GM20431 (cell line): Measurements from ENCODE around the gene EPRS1.
"Not testable (repeated sequence)": the region's sequence is repeated elsewhere in the genome, so short reads cannot be mapped to it uniquely, and the experiment has no call there.

Experiments
- in situ Hi-C: fragments of 300-500 bp; cut with MseI, MboI; formaldehyde crosslinking; loops from one replicate; pipeline ENCODE4 v1.15.0; 2020; ENCODE audit warnings: low sequenced_read_pairs; ENCODE audit not compliant: unreplicated experiment

EPRS1 gene

DNA sequence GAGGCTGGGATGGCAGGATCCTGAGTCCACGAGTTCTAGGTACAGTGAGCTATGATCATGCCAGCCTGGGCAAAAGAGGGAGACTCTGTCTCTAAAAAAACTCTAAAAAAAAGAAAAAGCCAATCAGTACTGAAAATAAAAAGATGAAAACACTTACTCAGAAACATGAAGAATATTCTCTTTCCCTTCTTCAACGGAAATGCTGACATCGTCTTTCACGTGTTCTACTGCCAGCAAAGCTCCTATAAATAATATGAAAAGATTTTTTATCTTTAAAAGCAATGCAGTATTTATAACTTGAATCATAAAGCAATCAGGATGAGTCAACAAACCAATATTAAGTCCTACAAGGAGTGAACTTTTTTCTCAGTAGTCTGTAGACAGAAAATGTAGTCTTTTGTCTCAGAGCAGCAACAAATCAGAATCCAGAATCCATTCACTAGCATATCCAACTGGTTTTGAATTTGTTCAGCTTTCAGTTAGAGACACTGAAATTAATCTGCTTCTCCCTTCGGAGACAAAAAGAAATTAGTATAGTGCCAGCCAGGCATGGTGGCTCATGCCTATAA, 6.2 kb downstream of the EPRS1 start:
- in situ Hi-C loops, result no loop called here

DNA sequence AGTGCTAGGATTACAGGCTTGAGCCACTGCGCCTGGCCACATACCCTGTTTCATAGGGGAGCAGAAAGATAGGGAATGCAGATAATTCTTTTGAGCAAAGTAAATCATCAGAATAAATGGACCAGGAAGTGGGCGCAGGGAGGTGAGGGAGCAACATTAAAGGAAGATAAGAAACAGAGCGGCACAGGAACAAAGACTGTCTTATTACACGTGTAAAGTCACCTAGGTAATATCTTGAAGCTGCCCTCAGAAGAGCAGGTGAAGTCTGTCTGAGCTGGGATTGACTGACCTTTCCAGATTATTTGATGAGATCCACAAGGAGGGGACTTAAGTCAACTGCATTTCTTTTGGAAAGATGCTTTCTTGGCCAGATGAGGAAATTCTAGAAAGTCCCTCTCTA, 7.7 kb downstream of the EPRS1 start:
- in situ Hi-C loops, result no loop called here

- in situ Hi-C loops, result not testable (repeated sequence)
These were observed 8.5 kb downstream of the EPRS1 start for GRCh38 chr1:220037810-220038209.

DNA sequence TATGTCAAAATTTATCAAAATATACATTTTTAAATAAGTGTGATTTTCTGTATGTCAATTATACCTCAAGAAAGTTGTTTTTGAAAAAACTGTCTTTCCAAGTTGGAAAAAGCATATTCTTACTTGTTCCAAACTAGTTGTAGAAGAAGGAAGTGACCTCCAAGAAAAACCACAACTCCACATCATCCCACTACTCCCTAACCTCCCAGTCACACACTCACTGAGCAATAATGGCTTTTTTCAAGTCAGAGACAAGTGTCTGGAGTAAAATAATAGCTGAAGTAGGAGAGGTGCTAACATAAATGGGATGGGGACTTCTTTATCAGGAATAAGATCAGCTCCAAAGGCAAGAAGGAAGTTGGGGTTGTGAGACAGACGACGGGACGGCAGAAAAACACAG, 13.4 kb downstream of the EPRS1 start:
- in situ Hi-C loops, result no loop called here

DNA sequence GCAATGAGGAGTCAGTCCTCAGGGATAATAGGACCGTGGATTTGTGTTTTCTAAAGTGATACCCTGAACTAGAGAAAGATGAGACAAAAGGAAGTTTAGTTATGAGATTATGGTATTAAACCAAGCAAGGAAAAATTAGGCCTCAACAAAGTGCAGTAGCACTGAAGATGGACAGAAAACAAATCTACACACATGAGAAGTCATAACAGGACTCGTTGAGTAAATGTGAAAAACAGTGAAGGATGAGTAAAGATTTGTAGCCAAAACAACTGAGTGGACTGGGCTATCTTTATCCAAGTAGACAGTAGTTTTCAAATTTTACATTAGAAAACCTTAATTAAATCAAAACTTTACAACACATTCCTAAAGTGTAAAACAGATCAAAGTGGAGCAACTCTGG, 15.0 kb downstream of the EPRS1 start:
- in situ Hi-C loops, result no loop called here

GRCh38 chr1:220028346-220028895, 17.9 kb downstream of the EPRS1 start:
- in situ Hi-C loops, result no loop called here

- in situ Hi-C loops, result no loop called here
These were observed 27.2 kb downstream of the EPRS1 start for GRCh38 chr1:220019071-220019470.

GRCh38 chr1:220013497-220013896, 32.8 kb downstream of the EPRS1 start:
- in situ Hi-C loops, result no loop called here

GRCh38 chr1:220012259-220012658, 34.0 kb downstream of the EPRS1 start:
- in situ Hi-C loops, result no loop called here

DNA sequence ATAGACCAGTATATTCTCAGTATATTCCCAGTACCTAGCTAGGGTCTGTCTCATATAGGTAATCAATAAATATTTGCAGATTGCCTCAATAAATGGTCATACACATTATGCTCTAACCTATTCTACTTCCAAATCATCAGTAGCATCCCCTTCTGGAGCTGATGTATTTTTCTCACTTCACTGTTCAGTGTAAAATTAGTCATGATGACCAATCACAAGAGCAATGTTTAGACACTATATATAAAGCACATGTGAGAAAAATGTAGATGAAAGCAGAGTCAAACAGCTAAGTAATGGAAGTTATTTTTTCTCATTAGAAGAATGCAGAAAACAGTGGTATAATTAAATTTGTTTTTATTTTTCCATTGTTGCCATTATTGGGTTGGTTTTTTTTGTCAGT, 34.7 kb downstream of the EPRS1 start:
- in situ Hi-C loops, result no loop called here

DNA sequence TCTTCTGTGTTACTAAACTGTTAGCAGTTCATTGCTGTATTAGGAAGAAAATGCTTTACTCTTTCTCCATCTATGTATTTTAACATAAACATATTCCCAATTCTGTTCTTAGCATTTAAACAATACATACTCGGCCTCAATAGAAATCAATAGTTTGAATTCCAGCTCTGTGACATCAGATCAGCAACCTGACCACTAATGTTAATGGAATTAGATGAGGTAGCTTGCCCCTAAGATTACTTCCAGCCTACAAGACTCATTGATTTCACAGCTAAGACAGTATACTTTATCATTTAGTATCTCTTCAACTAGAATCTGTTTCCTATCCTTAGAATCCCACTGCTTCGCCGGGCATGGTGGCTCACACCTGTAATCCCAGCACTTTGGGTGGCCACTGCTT, 38.9 kb downstream of the EPRS1 start:
- in situ Hi-C loops, result no loop called here

- in situ Hi-C loops, result no loop called here
These were observed 40.8 kb downstream of the EPRS1 start for GRCh38 chr1:220005489-220005888.

DNA sequence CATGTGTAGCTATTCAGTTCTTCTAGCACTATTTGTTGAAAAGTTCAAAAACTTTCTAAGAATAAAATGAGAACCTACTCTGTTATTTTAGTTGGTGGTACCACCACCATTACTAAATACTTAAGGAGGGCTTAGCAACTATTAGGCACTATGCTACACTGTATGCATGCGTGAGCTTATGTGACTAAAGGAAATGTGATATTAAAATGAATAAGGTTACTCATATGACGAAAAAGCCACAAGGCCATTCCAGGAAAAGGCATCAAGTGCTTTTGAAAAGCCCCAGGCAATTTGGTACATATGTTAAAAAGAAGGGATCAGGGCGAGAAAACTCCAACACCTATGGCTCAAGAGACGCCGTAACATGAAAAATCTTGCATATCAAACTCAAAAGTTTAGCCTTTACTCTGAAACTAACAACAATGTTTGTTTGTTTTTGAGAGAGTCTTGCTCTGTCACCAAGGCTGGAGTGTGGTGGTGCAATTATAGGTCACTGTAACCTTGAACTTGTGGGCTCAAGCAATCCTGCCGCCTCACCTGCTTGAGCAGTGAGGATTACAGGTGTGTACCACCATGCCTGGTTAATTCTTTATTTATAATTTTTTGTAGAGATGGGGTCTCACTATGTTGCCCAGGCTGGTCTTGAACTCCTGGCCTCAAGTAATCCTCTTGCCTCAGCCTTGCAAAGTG, 42.5 kb downstream of the EPRS1 start:
- in situ Hi-C loops, result no loop called here

GRCh38 chr1:220003015-220003414, 43.3 kb downstream of the EPRS1 start:
- in situ Hi-C loops, result no loop called here

- in situ Hi-C loops, result no loop called here
These were observed 45.2 kb downstream of the EPRS1 start for GRCh38 chr1:220001095-220001501.

DNA sequence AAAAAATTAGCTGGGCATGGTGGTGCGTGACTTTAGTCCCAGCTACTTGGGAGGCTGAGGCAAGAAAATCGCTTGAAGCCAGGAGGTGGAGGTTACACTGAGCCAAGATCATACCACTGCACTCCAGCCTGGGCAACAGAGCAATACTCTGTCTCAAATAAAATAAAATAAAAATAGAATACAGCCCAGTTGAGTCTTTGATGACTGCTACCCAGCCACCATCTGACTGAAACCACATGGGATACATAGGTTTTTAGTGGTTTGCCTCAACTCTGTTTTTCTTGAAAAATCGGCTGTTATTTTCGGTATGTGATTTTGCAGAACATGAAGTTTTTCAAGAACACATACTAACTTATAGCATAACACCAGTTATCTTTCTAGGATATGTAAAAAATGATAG, 46.5 kb downstream of the EPRS1 start:
- in situ Hi-C loops, result no loop called here
